Measurements from ENCODE around the gene ULBP1.
"Not testable (repeated sequence)": the region's sequence is repeated elsewhere in the genome, so short reads cannot be mapped to it uniquely, and the experiment has no call there.

ULBP1 gene

GRCh38 chr6:149953390-149953789 lies 10.4 kb upstream of the ULBP1 start:
- not testable (repeated sequence) for DNase-seq (ENCODE audit: low spot score)

DNA sequence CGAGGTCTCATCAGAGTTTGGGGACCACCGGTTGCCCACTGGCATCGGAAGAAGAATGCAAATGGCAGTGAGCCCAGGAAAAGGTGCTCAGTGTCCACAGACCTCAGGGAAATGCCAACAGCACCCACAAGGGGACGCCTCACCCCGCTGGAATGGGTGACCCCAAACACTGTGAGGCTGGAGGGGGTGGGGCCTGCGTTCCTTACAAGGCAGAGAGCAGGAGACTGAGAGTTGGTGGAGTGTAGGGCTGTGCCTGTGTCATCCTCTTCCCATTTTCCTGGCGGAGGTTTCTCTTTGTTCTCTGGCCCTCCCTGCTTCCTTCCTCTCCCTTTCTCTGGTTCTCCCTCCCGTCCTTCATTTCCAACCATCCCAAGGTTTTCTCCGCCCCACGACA lies 9.8 kb upstream of the ULBP1 start:
- not testable (repeated sequence) for DNase-seq (ENCODE audit: low spot score)

- DNase-seq (ENCODE audit: low spot score), result not testable (repeated sequence)
Observed at GRCh38 chr6:149954328-149954983, 9.3 kb upstream of the ULBP1 start.

DNA sequence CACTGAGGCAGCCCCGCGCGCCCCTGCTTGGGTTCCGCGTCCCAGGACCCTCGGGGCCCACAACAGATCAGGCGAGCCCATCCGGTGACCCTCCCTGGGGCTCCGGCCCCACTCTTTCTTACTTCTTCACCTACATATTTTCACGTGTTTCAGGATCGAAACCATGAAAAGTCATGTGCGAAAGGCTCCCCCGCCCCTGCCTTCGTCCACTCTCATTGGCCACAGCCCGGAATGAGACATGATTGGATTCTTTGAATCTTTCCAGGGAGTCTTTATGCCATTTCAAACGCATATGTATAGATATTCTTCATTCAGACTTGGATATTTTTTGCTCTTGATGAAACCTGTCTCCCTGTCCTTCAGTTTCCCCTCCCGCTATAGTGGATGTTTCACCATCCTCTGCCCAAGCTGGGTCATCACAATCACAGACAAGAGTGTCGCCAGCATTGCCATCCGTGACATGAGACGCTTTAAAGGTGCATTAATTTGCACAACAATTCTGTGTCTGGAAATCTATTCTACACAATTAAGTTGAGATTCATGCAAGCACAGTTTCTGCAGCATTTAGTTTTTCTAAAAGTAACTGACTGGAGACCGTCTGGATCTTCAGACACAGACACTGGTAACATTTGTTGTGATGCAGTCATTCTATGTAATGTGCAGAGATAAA lies 8.6 kb upstream of the ULBP1 start:
- not testable (repeated sequence) for DNase-seq (ENCODE audit: low spot score)

- DNase-seq (ENCODE audit: low spot score), result not testable (repeated sequence)
Observed at GRCh38 chr6:149955654-149956317, 8.0 kb upstream of the ULBP1 start.

- not testable (repeated sequence) for DNase-seq (ENCODE audit: low spot score)
Observed at GRCh38 chr6:149958124-149958523, 5.6 kb upstream of the ULBP1 start.

DNA sequence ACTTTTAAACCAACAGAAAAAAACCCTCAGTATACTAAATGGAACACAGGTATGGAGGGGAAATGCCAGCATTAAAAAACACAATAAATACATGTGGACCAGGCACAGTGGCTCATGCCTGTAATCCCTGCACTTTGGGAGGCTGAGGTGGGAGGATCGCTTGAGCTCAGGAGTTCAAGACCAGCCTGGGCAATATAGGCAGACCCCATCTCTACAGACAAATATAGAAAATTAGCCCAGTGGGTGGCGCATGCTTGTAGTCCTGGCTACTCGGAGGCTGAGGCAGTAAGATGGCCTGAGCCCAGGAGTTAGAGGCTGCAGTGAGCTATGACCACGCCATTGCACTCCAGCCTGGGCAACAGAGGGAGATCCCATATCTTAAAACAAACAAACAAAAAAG lies 3.9 kb upstream of the ULBP1 start:
- DNase-seq (ENCODE audit: low spot score), result not testable (repeated sequence)

DNA sequence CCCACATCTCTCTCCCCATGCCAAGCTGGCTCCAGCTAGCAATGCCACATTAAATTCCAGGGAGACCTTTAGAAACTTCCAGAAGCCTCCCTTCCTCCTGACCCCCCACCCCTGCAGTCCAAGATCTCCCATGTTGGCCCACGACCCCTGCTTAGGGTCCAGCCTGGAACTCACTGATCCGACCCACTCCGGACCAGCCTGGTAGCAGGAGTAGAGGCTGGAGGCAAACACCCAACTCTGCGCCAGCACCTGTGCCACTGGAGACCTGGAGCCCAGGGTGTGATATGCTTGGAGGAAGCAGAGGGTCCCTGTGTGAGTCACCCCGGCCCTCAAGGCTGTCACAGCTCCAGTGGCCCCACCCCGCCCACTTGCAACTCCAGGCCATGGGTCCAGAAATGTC lies 3.3 kb upstream of the ULBP1 start:
- DNase-seq (ENCODE audit: low spot score), result no peak

GRCh38 chr6:149961728-149962425 lies 1.9 kb upstream of the ULBP1 start:
- no peak for DNase-seq (ENCODE audit: low spot score)

GRCh38 chr6:149962461-149963211 lies 1.1 kb upstream of the ULBP1 start:
- DNase-seq (ENCODE audit: low spot score), result no peak

GRCh38 chr6:149963212-149963461 lies 606 bp upstream of the ULBP1 start:
- no peak for DNase-seq (ENCODE audit: low spot score)

- no peak for DNase-seq (ENCODE audit: low spot score)
Observed at GRCh38 chr6:149964308-149965193, 808 bp downstream of the ULBP1 start.

- no peak for DNase-seq (ENCODE audit: low spot score)
Observed at GRCh38 chr6:149965194-149966020, 1.7 kb downstream of the ULBP1 start.

- not testable (repeated sequence) for DNase-seq (ENCODE audit: low spot score)
Observed at GRCh38 chr6:149966319-149966718, 2.6 kb downstream of the ULBP1 start.

- no peak for DNase-seq (ENCODE audit: low spot score)
Observed at GRCh38 chr6:149967591-149967990, 3.8 kb downstream of the ULBP1 start.

DNA sequence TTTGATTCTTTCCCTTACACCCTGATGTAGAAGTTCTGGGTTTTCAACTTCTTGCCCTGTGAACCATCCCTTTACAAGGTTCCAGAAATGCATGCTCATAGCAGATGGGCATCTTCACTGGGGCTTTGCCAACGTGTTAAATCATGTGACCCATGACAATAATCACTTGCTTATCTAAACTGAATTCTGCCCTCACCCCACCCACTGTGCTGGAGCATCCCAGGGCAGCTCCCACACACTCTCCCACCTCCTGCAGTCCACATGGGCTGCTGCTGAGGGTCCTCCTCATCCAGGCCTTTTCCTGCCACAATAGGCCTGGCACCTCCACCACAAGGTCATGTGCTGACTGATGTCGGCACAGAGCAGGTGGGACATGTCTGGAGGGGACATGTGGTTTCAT lies 4.3 kb downstream of the ULBP1 start:
- DNase-seq (ENCODE audit: low spot score), result not testable (repeated sequence)

- not testable (repeated sequence) for DNase-seq (ENCODE audit: low spot score)
Observed at GRCh38 chr6:149968909-149969308, 5.2 kb downstream of the ULBP1 start.

DNA sequence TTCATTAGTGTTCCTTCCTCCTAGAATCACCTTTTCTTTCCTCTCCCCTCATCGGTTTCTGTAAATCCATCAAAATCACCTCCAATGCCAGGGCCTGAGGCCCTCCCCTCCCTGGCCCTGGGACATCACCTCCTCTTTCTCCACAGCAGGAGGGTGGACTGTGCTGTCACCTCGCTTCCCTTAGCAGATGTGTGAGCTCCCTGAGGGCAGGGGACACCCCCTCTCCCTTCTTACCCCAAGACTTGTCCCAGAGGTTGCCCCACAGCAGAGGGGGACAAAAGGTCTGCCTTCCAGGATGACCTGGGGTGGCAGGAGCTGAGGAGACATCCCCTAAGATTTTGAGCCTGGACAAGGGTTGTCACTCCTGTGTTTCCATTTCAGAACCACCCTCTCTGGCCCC lies 5.9 kb downstream of the ULBP1 start:
- no peak for DNase-seq (ENCODE audit: low spot score)

GRCh38 chr6:149974394-149974793 lies 10.7 kb downstream of the ULBP1 start:
- not testable (repeated sequence) for DNase-seq (ENCODE audit: low spot score)

DNA sequence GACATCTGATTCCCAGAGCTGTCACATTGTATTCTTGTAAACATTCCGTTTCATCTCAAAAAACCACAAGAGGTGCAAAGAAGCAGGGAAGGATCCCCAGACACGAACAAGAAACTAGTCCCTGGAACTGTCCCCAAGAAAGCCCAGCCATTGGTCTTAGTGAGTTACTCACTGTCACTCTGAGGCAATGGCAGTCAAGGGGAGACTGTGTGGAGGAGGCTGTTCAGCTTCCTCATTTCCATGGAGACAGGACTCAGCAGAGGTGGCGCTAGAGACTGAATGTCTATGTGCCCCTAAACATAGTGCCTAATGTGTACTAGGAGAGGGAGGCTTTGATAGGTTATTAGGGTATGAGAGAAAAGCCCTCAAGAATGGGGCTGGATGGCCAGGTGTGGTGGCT lies 11.1 kb downstream of the ULBP1 start:
- DNase-seq (ENCODE audit: low spot score), result no peak

Data from pons (tissue), 1 donor.